HCT116 (cell line): ENCODE measurements around the gene ZEB1. TPM values are rescaled to one million over a fixed set of nuclear protein-coding genes. Genes with fewer than 3 reads are reported as not detected.

ENCODE experiments used
- ATAC-seq: fragments of 200-7000 bp; cut with Tn5 transposase; 2 replicates; pipeline ENCODE4 v1.9.1; 2020; ENCODE audit warnings: mild to moderate bottlenecking, moderate library complexity
- BruUV-seq: library from RNA; stranded (reverse); fragments of 400-500 nt; replicated peaks from 2 replicates; lab custom pipeline; 2021; lab: Mats Ljungman, UMichigan
- CTCF ChIA-PET: fragments of 300-600 bp; sonication (Branson Sonifier 250); formaldehyde crosslinking; loops from one replicate; lab custom pipeline; 2021; ENCODE audit warnings: antibody characterized with exemption; lab: Charles Lee
- POLR2A ChIA-PET: fragments of 300-600, 350-600 bp; sonication (Branson Sonifier 250); formaldehyde crosslinking; loops from one replicate; lab custom pipeline; 2021; ENCODE audit warnings: antibody characterized with exemption; lab: Charles Lee
- RAD21 ChIA-PET, 2 experiments: fragments of 300-600 bp; sonication (Branson Sonifier 250); formaldehyde crosslinking; loops; one replicate each; lab custom pipeline; 2023; ENCODE audit warnings: low total read pairs in 2 of 2; ENCODE audit not compliant: uncharacterized antibody in 2 of 2, unreplicated experiment in 2 of 2, low non-redundant PET in 1 of 2; lab: Charles Lee
- DNase-seq: peaks from one replicate; pipeline ENCODE4 v3.0.0-alpha.2; 2010; ENCODE audit warnings: low read depth, low spot score
- H2AFZ ChIP-seq: fragments of 200-600 bp; shearing (Covaris generic), sonication (generic); 2 replicates; pipeline ENCODE4 v1.6.1; 2017; ENCODE audit warnings: low read depth, mixed run types, mixed read lengths, antibody characterized with exemption, low read length; ENCODE audit not compliant: poor library complexity, severe bottlenecking
- H3K27ac ChIP-seq: 2 replicates; pipeline ENCODE4 v1.5.1; 2012; ENCODE audit warnings: low read depth, low read length
- H3K27me3 ChIP-seq: fragments of 200-600 bp; sonication (generic); 2 replicates; pipeline ENCODE4 v1.6.1; 2016; ENCODE audit warnings: mixed run types, low read length, mixed read lengths; ENCODE audit not compliant: insufficient read depth
- H3K36me3 ChIP-seq, 2 experiments: fragments of 200-500 bp in 1 of 2; fragments of 200-600 bp in 1 of 2; sonication (Bioruptor generic) in 1 of 2; sonication (generic) in 1 of 2; 2 replicates each; pipeline versions ENCODE4 v1.5.1 to v1.6.1; 2014 to 2016; ENCODE audit warnings: low read length in 2 of 2, inconsistent platforms in 1 of 2, mixed read lengths in 1 of 2, mixed run types in 1 of 2; ENCODE audit not compliant: insufficient read depth in 2 of 2, control insufficient read depth in 1 of 2
- H3K4me1 ChIP-seq, 2 experiments: fragments of 200-600 bp in 1 of 2; sonication (generic) in 1 of 2; 2 replicates each; pipeline versions ENCODE4 v1.5.1 to v1.6.1; 2012 to 2017; ENCODE audit warnings: low read length in 2 of 2, inconsistent platforms in 1 of 2, mild to moderate bottlenecking in 1 of 2, mixed read lengths in 1 of 2, mixed run types in 1 of 2, moderate library complexity in 1 of 2; ENCODE audit not compliant: insufficient read depth in 2 of 2, control insufficient read depth in 1 of 2
- H3K4me2 ChIP-seq: fragments of 200-600 bp; sonication (generic); 2 replicates; pipeline ENCODE4 v1.6.1; 2017; ENCODE audit warnings: mixed run types, low read length, mixed read lengths
- H3K4me3 ChIP-seq, 2 experiments: fragments of 200-600 bp in 1 of 2; sonication (generic) in 1 of 2; replicated peaks in 1 of 2; 2 replicates each; pipeline ENCODE4 v1.5.1; 2011 to 2016; ENCODE audit warnings: low read length in 2 of 2, control low read depth in 1 of 2, low read depth in 1 of 2, mild to moderate bottlenecking in 1 of 2, mixed read lengths in 1 of 2, mixed run types in 1 of 2
- H3K79me2 ChIP-seq: fragments of 200-600 bp; sonication (generic); 2 replicates; pipeline ENCODE4 v1.6.1; 2017; ENCODE audit warnings: mild to moderate bottlenecking, mixed run types, low read length, moderate library complexity, mixed read lengths; ENCODE audit not compliant: insufficient read depth
- H3K9ac ChIP-seq: fragments of 200-600 bp; sonication (generic); 2 replicates; pipeline ENCODE4 v1.6.1; 2016; ENCODE audit warnings: low read length, mixed read lengths
- H3K9me2 ChIP-seq: fragments of 200-600 bp; sonication (generic), shearing (Covaris generic); 2 replicates; pipeline ENCODE4 v1.6.1; 2017; ENCODE audit warnings: mixed run types, mild to moderate bottlenecking, moderate library complexity; ENCODE audit not compliant: insufficient read depth
- H3K9me3 ChIP-seq, 2 experiments: fragments of 200-500 bp in 1 of 2; fragments of 200-600 bp in 1 of 2; sonication (Bioruptor generic) in 1 of 2; sonication (generic) in 1 of 2; 2 replicates each; pipeline ENCODE4 v1.6.1; 2014 to 2017; ENCODE audit warnings: low read length in 2 of 2, mixed read lengths in 2 of 2, inconsistent platforms in 1 of 2, low read depth in 1 of 2, mild to moderate bottlenecking in 1 of 2, mixed run types in 1 of 2, moderate library complexity in 1 of 2; ENCODE audit not compliant: control insufficient read depth in 1 of 2, insufficient read depth in 1 of 2
- H4K20me1 ChIP-seq: fragments of 200-600 bp; sonication (generic), shearing (Covaris generic); 2 replicates; pipeline ENCODE4 v1.6.1; 2017; ENCODE audit warnings: mixed run types, mild to moderate bottlenecking, moderate library complexity; ENCODE audit not compliant: insufficient read depth
- CBX3 ChIP-seq: IDR thresholded peaks from 2 replicates; pipeline ENCODE4 v1.6.1; 2012; ENCODE audit warnings: low read depth
- CTCF ChIP-seq, 3 experiments: fragments of 200-600 bp in 1 of 3; sonication (generic) in 1 of 3; IDR thresholded peaks in 2 of 3; conservative IDR thresholded peaks in 1 of 3; 2 replicates each; pipeline ENCODE4 v1.5.1; 2012 to 2017; ENCODE audit warnings: low read depth in 2 of 3, low read length in 2 of 3, antibody characterized with exemption in 1 of 3, borderline replicate concordance in 1 of 3, control low read depth in 1 of 3, mild to moderate bottlenecking in 1 of 3, mixed read lengths in 1 of 3, mixed run types in 1 of 3, moderate library complexity in 1 of 3; ENCODE audit not compliant: insufficient read depth in 1 of 3
- ELF1 ChIP-seq: IDR thresholded peaks from 2 replicates; pipeline ENCODE4 v1.6.1; 2012; ENCODE audit warnings: low read depth, borderline replicate concordance
- JUND ChIP-seq: IDR thresholded peaks from 2 replicates; pipeline ENCODE4 v1.6.1; 2012
- POLR2A ChIP-seq: IDR thresholded peaks from 2 replicates; pipeline ENCODE4 v1.7.0; 2011; ENCODE audit warnings: borderline replicate concordance; ENCODE audit not compliant: insufficient read depth, insufficient read length; ENCODE audit errors: extremely low read depth
- POLR2AphosphoS5 ChIP-seq: IDR thresholded peaks from 2 replicates; pipeline ENCODE4 v1.6.1; 2011; ENCODE audit warnings: mild to moderate bottlenecking, low read depth, low read length, moderate library complexity
- SIN3A ChIP-seq: IDR thresholded peaks from 2 replicates; pipeline ENCODE4 v1.6.1; 2012; ENCODE audit warnings: low read depth
- ZFX ChIP-seq: fragments of 450-650 bp; IDR thresholded peaks from 2 replicates; pipeline ENCODE4 v1.6.1; 2017
- intact Hi-C: fragments of 100-400 bp; cut with micrococcal nuclease; formaldehyde crosslinking; loops from 2 replicates; pipeline ENCODE4 v1.10.0; 2022
- total RNA-seq: library from RNA; stranded (reverse); gene quantifications from one replicate; pipeline ENCODE4 v1.2.1, GENCODE V29; 2021; ENCODE audit not compliant: unreplicated experiment
- TF ChIP-seq, protein P1 (sequence below): IDR thresholded peaks from 2 replicates; pipeline ENCODE4 v1.6.1; 2012
- TF ChIP-seq, protein P2 (sequence below): IDR thresholded peaks from 2 replicates; pipeline ENCODE4 v1.6.1; 2011; ENCODE audit warnings: mild to moderate bottlenecking, low read length, moderate library complexity; ENCODE audit not compliant: insufficient replicate concordance; ENCODE audit errors: extremely low read depth

ZEB1 gene
- total RNA-seq, 1 experiment from 2014 or later = 3.4 TPM

DNA sequence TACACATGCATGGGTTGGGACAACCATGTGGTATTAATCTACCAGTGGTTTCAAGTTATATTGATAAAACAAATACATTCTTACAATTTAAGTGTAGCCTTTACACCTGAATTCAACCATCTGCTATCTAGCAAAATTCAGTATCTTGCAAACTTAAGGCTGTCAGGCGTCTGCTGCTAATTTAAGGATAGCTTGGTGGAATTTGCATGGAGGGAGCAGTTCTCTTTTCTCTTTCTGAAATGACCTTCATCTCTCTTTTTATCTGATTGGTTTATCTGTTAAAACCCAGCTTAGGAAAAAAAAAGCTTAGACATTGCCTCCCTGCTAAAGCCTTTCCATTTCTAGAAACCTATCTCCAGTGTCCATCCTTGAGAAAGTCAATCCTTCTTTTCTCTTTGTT, 102.3 kb downstream of the ZEB1 start:
- Histone ChIP-seq H3K4me3 (no peak overlapping the region), H2AFZ (no peak overlapping the region), H3K9ac (no peak overlapping the region), H3K27me3 (no peaks in the 10 kb centered on the region), H3K27ac (no peak overlapping the region), H3K4me2 (no peak overlapping the region), H4K20me1 (no peaks in the 10 kb centered on the region), H3K79me2 (no peaks in the 10 kb centered on the region), H3K36me3 (no peaks in the 10 kb centered on the region), H3K9me2 (no peaks in the 10 kb centered on the region), H3K4me1 (peaks cover 0 to 5% of the 10 kb centered on the region in 2 experiments; a peak in 1 of 4 replicates), H3K9me3 (no peaks in the 10 kb centered on the region)
- intact Hi-C loops = no loop called here
- RAD21 ChIA-PET = no interaction called here
- CTCF ChIA-PET = no interaction called here
- ATAC-seq (no peak), DNase-seq (no peak)
- no TSS peak for BruUV-seq
- TF ChIP-seq ZFX (no peak), CBX3 (no peak)
- POLR2A ChIA-PET = no interaction called here

GRCh38 chr10:31422634-31423033, 103.6 kb downstream of the ZEB1 start:
- TF ChIP-seq POLR2A = no peak
- TF ChIP-seq, protein P1, sequence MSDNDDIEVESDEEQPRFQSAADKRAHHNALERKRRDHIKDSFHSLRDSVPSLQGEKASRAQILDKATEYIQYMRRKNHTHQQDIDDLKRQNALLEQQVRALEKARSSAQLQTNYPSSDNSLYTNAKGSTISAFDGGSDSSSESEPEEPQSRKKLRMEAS = no peak

GRCh38 chr10:31424473-31424872, 105.5 kb downstream of the ZEB1 start:
- H3K9me3 ChIP-seq = no peaks in the 10 kb centered on the region
- no peak overlapping the region for H3K4me2 ChIP-seq
- intact Hi-C loops = no loop called here
- no peak overlapping the region for H2AFZ ChIP-seq
- no peak for ATAC-seq
- H3K4me3 ChIP-seq = no peak overlapping the region
- no peaks in the 10 kb centered on the region for H3K9me2 ChIP-seq
- ChIA-PET POLR2A (no interaction called here), RAD21 (no interaction called here), CTCF (no interaction called here)
- peaks cover 0 to 14% of the 10 kb centered on the region in 2 experiments; a peak in 1 of 4 replicates for H3K4me1 ChIP-seq
- H3K27me3 ChIP-seq = no peaks in the 10 kb centered on the region
- no peaks in the 10 kb centered on the region for H4K20me1 ChIP-seq
- no peak overlapping the region for H3K9ac ChIP-seq
- H3K36me3 ChIP-seq = no peaks in the 10 kb centered on the region
- DNase-seq = no peak
- BruUV-seq = no TSS peak
- no peaks in the 10 kb centered on the region for H3K79me2 ChIP-seq
- no peak overlapping the region for H3K27ac ChIP-seq
- TF ChIP-seq, protein P2, sequence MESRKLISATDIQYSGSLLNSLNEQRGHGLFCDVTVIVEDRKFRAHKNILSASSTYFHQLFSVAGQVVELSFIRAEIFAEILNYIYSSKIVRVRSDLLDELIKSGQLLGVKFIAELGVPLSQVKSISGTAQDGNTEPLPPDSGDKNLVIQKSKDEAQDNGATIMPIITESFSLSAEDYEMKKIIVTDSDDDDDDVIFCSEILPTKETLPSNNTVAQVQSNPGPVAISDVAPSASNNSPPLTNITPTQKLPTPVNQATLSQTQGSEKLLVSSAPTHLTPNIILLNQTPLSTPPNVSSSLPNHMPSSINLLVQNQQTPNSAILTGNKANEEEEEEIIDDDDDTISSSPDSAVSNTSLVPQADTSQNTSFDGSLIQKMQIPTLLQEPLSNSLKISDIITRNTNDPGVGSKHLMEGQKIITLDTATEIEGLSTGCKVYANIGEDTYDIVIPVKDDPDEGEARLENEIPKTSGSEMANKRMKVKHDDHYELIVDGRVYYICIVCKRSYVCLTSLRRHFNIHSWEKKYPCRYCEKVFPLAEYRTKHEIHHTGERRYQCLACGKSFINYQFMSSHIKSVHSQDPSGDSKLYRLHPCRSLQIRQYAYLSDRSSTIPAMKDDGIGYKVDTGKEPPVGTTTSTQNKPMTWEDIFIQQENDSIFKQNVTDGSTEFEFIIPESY = no peak
- TF ChIP-seq CBX3 = no peak
- TF ChIP-seq, protein P1 = no peak
- no peak for TF ChIP-seq POLR2AphosphoS5
- no peak for TF ChIP-seq CTCF (IDR thresholded peaks at IDR 0.05 in 2 of 3, conservative IDR thresholded peaks at IDR 0.05 in 1 of 3; ENCODE audit: borderline replicate concordance in 1 of 3, insufficient read depth in 1 of 3, low read depth in 2 of 3, low read length in 2 of 3)
- no peak for TF ChIP-seq SIN3A
- TF ChIP-seq JUND = no peak
- no peak for TF ChIP-seq ELF1

More at GRCh38 chr10:31422634-31423033, 103.6 kb downstream of the ZEB1 start:
- Histone ChIP-seq H3K36me3 (no peaks in the 10 kb centered on the region), H3K27me3 (no peaks in the 10 kb centered on the region), H3K4me2 (no peak overlapping the region), H3K4me3 (no peak overlapping the region), H4K20me1 (no peaks in the 10 kb centered on the region), H2AFZ (no peak overlapping the region), H3K9me2 (no peaks in the 10 kb centered on the region), H3K9ac (no peak overlapping the region), H3K9me3 (no peaks in the 10 kb centered on the region), H3K79me2 (no peaks in the 10 kb centered on the region), H3K4me1 (peaks cover 0 to 14% of the 10 kb centered on the region in 2 experiments; a peak in 1 of 4 replicates), H3K27ac (no peak overlapping the region)
- ATAC-seq = no peak
- DNase-seq = no peak
- ChIA-PET CTCF (no interaction called here), RAD21 (no interaction called here), POLR2A (no interaction called here)
- BruUV-seq = no TSS peak
- intact Hi-C loops = no loop called here
